Duodenal mucosa (tissue), 2 donors: ENCODE measurements around the gene RFX8.
"Not testable (repeated sequence)": the region's sequence is repeated elsewhere in the genome, so short reads cannot be mapped to it uniquely, and the experiment has no call there.

Experiments
- H3K27ac ChIP-seq: one replicate; pipeline ENCODE4 v1.7.0; 2013; ENCODE audit warnings: low read depth, low read length
- H3K27me3 ChIP-seq, 2 donors: one replicate each; pipeline ENCODE4 v1.7.0; 2013; ENCODE audit warnings: low read length in 2 of 2, control low read depth in 1 of 2; ENCODE audit not compliant: insufficient read depth in 2 of 2, control insufficient read depth in 1 of 2
- H3K36me3 ChIP-seq, 2 donors: one replicate each; pipeline ENCODE4 v1.7.0; 2013; ENCODE audit warnings: low read length in 2 of 2, control low read depth in 1 of 2; ENCODE audit not compliant: insufficient read depth in 2 of 2, control insufficient read depth in 1 of 2
- H3K4me1 ChIP-seq, 2 donors: one replicate each; pipeline ENCODE4 v1.7.0; 2013; ENCODE audit warnings: low read length in 2 of 2, control low read depth in 1 of 2; ENCODE audit not compliant: insufficient read depth in 2 of 2, control insufficient read depth in 1 of 2
- H3K4me3 ChIP-seq, 2 donors: one replicate each; pipeline ENCODE4 v1.7.0; 2013; ENCODE audit warnings: low read length in 2 of 2, low read depth in 1 of 2
- H3K9ac ChIP-seq, 2 donors: one replicate each; pipeline ENCODE4 v1.7.0; 2013; ENCODE audit warnings: low read length in 2 of 2, low read depth in 1 of 2
- H3K9me3 ChIP-seq, 2 donors: one replicate each; pipeline ENCODE4 v1.7.0; 2013; ENCODE audit warnings: low read length in 2 of 2, control low read depth in 1 of 2; ENCODE audit not compliant: control insufficient read depth in 1 of 2

Gene RFX8

DNA sequence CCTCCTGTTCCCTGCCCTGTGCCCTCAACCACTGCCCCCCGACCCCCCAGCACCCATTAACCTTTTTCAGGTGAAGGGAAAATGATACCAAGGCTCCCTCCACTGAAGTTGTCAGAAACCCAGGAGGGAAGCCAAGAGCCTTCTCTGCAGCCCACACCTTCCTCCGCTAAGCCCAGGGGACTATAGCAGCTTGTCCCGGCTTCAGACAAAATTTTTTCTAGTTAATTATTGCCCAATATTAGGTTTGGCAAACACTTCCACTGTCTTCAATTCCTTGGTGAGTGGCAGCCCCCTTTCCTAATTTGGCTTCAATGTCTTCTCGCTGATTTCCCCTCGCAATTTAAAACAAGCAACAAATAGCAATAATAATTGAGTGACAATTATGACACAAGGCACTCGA lies 23.9 kb downstream of the RFX8 start:
- no peaks in the 10 kb centered on the region for H3K36me3 ChIP-seq
- no peaks in the 10 kb centered on the region for H3K4me1 ChIP-seq
- H3K9me3 ChIP-seq: no peaks in the 10 kb centered on the region
- no peaks in the 10 kb centered on the region for H3K27me3 ChIP-seq
- H3K4me3 ChIP-seq: no peak overlapping the region
- H3K9ac ChIP-seq: no peak overlapping the region
- H3K27ac ChIP-seq: no peak overlapping the region

DNA sequence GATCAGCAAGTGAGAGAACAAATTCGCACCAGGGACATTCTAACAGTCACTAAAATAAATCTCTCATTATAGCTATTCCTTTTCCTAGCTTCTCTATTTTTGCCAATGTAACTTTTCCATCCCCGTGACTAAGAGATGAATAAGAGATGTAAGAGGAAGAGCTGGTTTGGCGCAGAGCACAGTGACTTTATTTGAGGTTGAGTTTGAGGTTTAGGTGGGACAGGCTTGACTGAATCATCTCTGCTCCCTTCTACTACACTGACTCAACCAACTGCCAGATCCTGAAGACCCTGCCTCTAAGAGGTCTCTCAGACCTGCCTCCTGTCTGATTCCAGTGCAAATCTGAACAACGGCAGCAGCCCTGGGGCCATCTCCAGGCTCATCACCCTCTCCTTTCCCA lies 28.0 kb downstream of the RFX8 start:
- Histone ChIP-seq H3K9me3 (no peaks in the 10 kb centered on the region), H3K36me3 (no peaks in the 10 kb centered on the region), H3K27me3 (no peaks in the 10 kb centered on the region), H3K9ac (no peak overlapping the region), H3K27ac (no peak overlapping the region), H3K4me3 (no peak overlapping the region), H3K4me1 (no peaks in the 10 kb centered on the region)

DNA sequence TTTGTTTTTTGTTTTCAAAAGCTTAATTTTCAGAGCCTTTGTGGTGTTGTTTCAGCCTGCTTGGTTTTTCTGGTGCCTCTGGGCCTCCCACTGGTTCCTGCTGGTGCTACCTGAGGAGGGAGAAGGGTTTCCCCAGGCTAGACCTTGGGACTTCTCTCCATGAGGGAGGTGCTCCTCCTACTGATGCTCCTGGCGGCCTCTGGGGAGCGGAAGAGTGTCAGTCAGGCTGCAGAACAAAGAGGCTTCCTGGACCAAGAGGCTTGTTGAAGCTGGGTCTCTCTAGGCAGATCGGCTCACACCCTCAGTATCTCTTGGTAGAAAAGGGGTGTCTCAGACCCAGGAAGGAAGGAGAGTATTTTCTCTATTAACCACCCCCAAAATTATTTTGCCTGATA lies 32.2 kb downstream of the RFX8 start:
- H3K4me3 ChIP-seq: no peak overlapping the region
- H3K4me1 ChIP-seq: no peaks in the 10 kb centered on the region
- no peaks in the 10 kb centered on the region for H3K27me3 ChIP-seq
- H3K9me3 ChIP-seq: no peaks in the 10 kb centered on the region
- H3K27ac ChIP-seq: no peak overlapping the region
- no peak overlapping the region for H3K9ac ChIP-seq
- H3K36me3 ChIP-seq: no peaks in the 10 kb centered on the region

DNA sequence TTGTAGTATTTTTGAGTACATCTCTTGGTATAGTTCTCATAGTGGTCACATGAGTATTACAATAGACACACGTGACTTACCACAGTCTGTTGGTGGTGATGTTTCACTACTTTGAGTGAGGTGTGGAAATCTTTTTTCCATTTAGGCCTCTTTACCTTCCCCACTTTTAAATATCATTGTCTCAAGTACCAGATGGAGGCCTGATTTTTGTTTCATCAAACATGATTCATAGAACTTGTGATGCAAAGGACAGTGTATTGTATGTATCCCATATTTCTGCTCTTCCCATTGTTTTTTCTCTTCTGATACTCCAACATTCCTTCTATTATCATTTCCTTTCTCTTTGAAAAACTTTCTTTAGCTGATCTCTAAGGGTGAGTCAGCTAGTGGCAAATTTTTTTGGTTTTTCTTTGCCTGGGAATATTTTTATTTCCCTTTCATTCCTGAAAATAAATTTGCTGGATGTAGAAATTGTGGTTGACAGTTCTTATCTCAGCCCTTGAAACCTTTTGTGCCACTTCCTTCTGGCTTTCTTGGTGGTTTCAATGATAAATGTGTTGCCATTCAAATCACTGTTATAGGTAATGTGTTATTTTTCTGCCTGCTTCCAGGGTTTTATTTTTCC lies 32.8 kb downstream of the RFX8 start:
- H3K4me3 ChIP-seq: no peak overlapping the region
- H3K4me1 ChIP-seq: no peaks in the 10 kb centered on the region
- no peaks in the 10 kb centered on the region for H3K9me3 ChIP-seq
- no peak overlapping the region for H3K27ac ChIP-seq
- H3K36me3 ChIP-seq: no peaks in the 10 kb centered on the region
- no peaks in the 10 kb centered on the region for H3K27me3 ChIP-seq
- H3K9ac ChIP-seq: no peak overlapping the region

GRCh38 chr2:101440127-101440738 lies 34.7 kb downstream of the RFX8 start:
- Histone ChIP-seq H3K9me3 (no peaks in the 10 kb centered on the region), H3K4me1 (no peaks in the 10 kb centered on the region), H3K9ac (no peak overlapping the region), H3K27me3 (no peaks in the 10 kb centered on the region), H3K27ac (no peak overlapping the region), H3K36me3 (no peaks in the 10 kb centered on the region), H3K4me3 (no peak overlapping the region)

GRCh38 chr2:101439716-101440115 lies 35.2 kb downstream of the RFX8 start:
- H3K9ac ChIP-seq: no peak overlapping the region
- H3K4me3 ChIP-seq: no peak overlapping the region
- no peaks in the 10 kb centered on the region for H3K4me1 ChIP-seq
- H3K9me3 ChIP-seq: no peaks in the 10 kb centered on the region
- no peak overlapping the region for H3K27ac ChIP-seq
- no peaks in the 10 kb centered on the region for H3K36me3 ChIP-seq
- H3K27me3 ChIP-seq: no peaks in the 10 kb centered on the region

GRCh38 chr2:101438555-101438954 lies 36.4 kb downstream of the RFX8 start:
- not testable (repeated sequence) for H3K9me3 ChIP-seq, H3K9ac ChIP-seq, H3K27me3 ChIP-seq, H3K36me3 ChIP-seq, H3K4me1 ChIP-seq, H3K27ac ChIP-seq, H3K4me3 ChIP-seq

DNA sequence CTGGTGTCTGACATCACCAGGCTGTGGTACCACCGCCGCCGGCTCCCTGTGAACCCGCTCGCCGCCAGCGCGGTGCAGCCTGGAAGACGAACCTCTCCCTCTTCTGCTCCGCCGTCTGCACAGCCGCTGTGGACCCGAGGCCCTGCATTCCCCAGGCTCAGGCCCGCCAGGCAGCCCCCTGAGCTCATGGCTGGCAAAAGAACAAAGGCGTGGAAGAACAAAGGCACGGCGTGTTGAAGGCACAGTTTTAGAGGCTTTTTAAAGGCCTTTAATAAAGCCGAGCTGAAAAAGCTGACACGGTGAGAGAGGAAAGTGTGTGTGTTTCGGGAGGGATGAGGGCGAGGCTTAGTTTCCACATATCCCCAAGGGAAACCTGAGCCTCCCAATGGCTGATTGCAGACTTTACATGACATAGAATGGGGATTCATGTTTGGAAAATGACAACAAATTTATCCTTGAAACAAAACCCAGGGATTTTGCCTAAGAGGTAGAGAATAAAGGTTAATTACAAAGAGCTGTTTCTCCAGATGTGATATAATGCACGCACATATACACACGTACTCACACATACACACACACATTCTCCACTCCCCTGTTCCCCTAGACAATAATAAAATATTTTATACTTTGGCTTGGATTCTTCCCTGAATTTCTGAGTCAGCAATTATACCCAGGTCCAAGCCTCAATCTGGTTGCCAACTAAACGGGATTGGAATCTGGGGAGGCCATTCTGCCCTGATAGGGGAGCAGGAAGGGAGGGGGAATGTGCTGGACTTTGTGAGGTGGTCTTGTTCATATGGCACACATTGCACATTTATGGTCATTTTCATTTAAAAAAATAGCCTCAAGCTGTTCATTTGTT lies 39.7 kb downstream of the RFX8 start:
- Histone ChIP-seq H3K27ac (no peak overlapping the region), H3K36me3 (no peaks in the 10 kb centered on the region), H3K27me3 (no peaks in the 10 kb centered on the region), H3K4me1 (no peaks in the 10 kb centered on the region), H3K9ac (no peak overlapping the region), H3K9me3 (no peaks in the 10 kb centered on the region), H3K4me3 (no peak overlapping the region)

DNA sequence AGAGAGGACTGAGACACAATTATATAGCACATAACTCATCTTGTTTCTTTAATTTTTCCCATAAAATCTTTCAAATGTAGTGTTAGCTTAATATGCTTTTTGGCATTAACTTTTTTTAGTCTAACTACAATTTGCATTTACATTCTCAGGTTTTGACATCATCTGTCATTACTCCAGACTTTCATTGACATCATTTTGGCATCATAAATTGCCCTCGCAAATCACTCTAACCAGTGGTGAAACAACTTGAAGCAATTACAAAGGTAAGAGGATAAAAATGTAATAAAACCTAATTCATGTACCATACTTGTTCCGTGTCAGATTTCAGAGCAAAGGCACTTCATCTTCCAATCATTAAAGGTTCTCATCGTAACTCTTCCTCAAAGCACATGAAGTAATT lies 41.4 kb downstream of the RFX8 start:
- Histone ChIP-seq H3K9me3 (no peaks in the 10 kb centered on the region), H3K36me3 (no peaks in the 10 kb centered on the region), H3K4me1 (no peaks in the 10 kb centered on the region), H3K27me3 (no peaks in the 10 kb centered on the region), H3K4me3 (no peak overlapping the region), H3K27ac (no peak overlapping the region), H3K9ac (no peak overlapping the region)

- no peak overlapping the region for H3K9ac ChIP-seq
- no peak overlapping the region for H3K27ac ChIP-seq
- no peaks in the 10 kb centered on the region for H3K9me3 ChIP-seq
- no peaks in the 10 kb centered on the region for H3K4me1 ChIP-seq
- no peaks in the 10 kb centered on the region for H3K36me3 ChIP-seq
- H3K4me3 ChIP-seq: no peak overlapping the region
- H3K27me3 ChIP-seq: no peaks in the 10 kb centered on the region
These were observed 42.3 kb downstream of the RFX8 start for GRCh38 chr2:101432411-101433181.
